GM13977 (cell line): ENCODE measurements around the gene TGFBR3.

Source experiments
- DNase-seq: peaks from one replicate; pipeline ENCODE4 v3.0.0; 2012; ENCODE audit warnings: low spot score
- in situ Hi-C: fragments of 300-500 bp; cut with MboI; formaldehyde crosslinking; loops from one replicate; pipeline ENCODE4 v1.12.0; 2022; ENCODE audit warnings: low sequenced_read_pairs, low pct_unique_long_range_greater_than_20kb, mixed read lengths, inconsistent platforms; ENCODE audit not compliant: unreplicated experiment
- TF ChIP-seq, protein P1 (sequence below): IDR thresholded peaks from 2 replicates; pipeline ENCODE4 v1.5.1; 2012; ENCODE audit warnings: mild to moderate bottlenecking, control low read depth; ENCODE audit not compliant: insufficient read depth; ENCODE audit errors: extremely low read depth, missing control alignments

TGFBR3 gene

DNA sequence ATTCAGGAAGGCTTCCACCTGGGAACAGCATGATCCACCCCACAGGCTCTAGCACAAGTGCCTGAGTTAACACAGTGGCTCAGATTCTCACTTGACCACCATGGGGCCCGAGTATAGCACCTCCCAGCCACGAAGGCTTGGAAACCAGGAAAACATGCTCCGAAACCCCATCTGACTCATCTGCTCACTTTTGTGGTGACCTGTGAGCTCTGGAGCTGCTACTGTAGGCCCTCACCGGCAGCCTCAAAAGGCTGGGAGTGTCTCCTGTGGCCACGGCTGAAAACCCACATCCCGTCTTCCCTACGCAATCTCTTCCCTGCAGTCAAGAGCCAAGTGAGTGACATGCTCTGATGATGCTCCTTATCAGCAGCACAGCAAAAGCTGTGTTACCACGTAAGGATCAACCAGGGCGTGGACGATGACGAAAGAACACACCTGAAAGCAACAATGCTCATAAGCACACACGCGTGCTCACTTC is 81.4 kb downstream of the TGFBR3 start:
- in situ Hi-C loops = no loop called here
- TF ChIP-seq, protein P1, sequence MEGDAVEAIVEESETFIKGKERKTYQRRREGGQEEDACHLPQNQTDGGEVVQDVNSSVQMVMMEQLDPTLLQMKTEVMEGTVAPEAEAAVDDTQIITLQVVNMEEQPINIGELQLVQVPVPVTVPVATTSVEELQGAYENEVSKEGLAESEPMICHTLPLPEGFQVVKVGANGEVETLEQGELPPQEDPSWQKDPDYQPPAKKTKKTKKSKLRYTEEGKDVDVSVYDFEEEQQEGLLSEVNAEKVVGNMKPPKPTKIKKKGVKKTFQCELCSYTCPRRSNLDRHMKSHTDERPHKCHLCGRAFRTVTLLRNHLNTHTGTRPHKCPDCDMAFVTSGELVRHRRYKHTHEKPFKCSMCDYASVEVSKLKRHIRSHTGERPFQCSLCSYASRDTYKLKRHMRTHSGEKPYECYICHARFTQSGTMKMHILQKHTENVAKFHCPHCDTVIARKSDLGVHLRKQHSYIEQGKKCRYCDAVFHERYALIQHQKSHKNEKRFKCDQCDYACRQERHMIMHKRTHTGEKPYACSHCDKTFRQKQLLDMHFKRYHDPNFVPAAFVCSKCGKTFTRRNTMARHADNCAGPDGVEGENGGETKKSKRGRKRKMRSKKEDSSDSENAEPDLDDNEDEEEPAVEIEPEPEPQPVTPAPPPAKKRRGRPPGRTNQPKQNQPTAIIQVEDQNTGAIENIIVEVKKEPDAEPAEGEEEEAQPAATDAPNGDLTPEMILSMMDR = no peak
- no peak for DNase-seq

DNA sequence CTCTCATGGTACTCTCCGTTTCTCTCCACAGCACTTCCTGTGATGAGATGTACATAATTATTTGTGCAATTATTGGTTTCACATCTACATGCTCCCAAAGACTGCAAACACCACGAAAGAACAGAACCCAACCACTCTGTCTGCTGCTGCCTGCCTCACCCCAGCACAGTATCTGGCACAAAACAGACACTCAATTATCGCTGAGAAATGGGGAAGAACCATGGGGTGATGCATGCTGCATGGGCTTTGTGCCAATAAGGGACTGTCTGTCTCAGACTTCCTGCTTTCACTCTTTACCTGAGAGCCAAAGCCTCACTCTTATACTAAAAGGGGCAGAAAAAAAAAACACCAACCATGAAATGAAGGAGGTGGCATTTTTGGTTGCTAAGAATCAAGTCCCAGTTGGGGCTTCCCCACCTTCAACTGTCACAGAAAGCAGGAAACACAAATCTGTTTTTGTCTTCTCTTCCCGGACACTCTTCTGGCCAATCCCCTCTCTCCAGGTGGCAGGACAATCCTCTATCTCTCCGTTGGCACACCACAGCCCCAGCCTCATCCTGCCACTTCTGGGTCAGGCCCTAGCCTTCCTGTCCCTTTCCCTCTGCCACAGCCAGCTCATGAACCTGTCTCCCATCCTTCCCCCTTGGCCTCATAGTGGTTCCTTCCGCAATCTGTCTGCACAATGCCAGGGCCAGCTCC is 82.0 kb downstream of the TGFBR3 start:
- TF ChIP-seq, protein P1 = no peak
- in situ Hi-C loops = no loop called here
- DNase-seq = peak; percentile 69

DNA sequence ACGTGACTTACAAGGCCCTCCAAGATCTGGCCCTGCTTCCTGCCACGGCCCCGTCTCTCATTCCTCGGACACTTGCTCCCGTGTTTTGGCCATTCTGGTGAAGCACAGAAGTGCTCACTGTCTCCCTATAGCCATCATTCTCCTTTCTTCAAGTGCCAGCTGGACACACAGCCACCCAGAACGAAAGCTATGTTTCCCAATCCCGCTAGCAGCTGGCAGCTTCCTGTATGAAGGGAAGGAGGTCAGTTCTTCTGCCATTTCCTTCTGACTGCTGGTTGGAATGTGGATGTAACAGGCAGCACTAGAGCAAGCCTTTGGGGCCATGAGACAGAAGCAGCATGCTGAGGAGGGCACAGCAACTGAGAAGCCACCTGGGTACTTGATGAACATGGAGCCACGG is 82.8 kb downstream of the TGFBR3 start:
- TF ChIP-seq, protein P1 = no peak
- in situ Hi-C loops = no loop called here
- DNase-seq = no peak

DNA sequence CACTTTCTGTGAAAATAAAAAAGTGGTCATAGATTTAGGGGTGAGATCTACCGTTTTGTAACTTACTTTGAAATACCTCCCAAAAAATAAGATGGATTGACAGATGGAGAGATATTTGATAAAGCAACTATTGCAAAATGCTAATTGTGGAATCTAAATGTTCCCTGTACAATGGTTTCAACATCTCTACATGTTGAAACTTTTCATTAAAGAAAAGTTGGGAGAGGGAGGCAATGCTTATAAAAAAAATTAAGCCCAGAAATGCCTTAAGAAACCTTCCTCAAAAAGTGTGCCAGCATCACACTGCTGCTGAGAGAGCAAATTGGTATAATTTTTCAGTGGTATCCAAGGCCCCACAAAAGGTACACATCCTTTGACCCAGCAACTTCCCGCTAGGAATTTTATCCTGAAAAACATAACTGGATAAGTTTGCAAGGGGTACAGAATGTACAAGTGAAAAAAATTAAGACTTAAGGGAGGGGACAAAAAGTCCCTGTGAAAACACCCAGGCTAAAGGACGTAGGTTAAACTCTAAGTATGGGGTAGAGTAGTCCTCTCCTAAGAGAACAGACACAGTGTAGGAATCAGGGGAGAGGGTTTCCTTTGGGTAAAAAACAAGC is 84.3 kb downstream of the TGFBR3 start:
- DNase-seq = no peak
- TF ChIP-seq, protein P1 = no peak
- in situ Hi-C loops = no loop called here

DNA sequence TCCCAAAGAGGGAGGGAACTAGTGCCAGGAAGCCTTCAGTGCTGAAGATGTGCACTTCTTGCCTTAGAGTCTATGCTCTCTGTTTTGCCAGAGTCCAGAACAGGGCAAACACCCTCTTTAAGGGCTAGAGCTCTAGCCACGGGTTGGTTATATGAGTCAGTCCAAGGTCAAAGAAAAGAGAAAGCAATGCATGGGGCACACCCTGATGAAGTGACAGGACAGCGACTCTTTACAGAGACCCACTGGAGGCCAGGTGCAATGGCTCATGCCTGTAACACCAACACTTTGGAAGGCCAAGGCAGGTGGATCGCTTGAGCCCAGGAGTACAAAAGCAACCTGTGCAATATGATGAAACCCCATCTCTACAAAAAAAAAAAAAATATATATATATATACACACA is 86.1 kb downstream of the TGFBR3 start:
- DNase-seq = no peak
- TF ChIP-seq, protein P1 = no peak
- in situ Hi-C loops = no loop called here

DNA sequence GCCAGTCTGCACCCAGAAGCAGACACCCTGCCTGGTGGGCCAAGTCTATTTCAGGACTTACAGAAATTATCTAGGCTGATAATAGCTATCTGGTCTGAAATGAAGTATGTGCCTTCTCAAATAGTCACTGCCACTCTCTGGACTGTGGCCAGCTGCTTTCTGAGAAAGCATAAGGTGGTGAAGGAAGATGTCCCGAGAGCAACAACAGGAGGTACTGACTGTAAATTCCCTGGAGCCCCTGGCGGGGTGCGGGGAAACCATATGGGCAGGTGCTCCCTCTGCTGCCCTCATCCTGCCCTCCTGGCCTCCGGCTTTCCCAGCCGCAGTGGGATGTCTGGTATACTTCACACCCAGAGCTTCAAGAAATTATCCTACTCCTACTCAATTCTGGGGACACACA is 86.8 kb downstream of the TGFBR3 start:
- TF ChIP-seq, protein P1 = no peak
- DNase-seq = no peak
- in situ Hi-C loops = no loop called here
